Inflammatory macrophage (primary cell): Measurements from ENCODE around the gene SLC1A4.

Experiments
- DNase-seq, 2 donors: peaks; one replicate each; pipeline ENCODE4 v3.0.0-alpha.2; 2020 to 2022

The SLC1A4 gene

GRCh38 chr2:65055422-65056214, 66.4 kb downstream of the SLC1A4 start:
- DNase-seq, result peak; percentile 61 to 63

- peak; percentile 99 for DNase-seq
These were observed 67.2 kb downstream of the SLC1A4 start, which contains the start of gene CEP68 for GRCh38 chr2:65056215-65057053. Gene CEP68 (plus strand): TSS chr2:65056416. CDS start chr2:65069445, 13,029 bp downstream.

DNA sequence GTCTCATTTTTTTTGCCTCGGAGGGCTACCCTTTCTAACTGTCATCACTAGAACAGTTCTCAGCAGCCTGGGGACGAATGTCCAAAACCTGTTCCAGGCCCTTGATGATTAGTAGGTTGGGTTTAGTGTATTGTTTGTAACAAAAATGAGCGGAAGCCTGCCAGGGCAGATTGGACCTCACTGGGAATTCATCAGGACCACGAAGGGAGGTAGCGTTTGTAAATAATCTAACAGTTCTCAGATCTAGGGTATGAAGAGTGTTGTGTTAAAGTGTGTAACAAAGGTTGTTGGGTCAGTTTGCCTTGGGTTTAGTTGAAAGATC, 67.8 kb downstream of the SLC1A4 start:
- no peak for DNase-seq

DNA sequence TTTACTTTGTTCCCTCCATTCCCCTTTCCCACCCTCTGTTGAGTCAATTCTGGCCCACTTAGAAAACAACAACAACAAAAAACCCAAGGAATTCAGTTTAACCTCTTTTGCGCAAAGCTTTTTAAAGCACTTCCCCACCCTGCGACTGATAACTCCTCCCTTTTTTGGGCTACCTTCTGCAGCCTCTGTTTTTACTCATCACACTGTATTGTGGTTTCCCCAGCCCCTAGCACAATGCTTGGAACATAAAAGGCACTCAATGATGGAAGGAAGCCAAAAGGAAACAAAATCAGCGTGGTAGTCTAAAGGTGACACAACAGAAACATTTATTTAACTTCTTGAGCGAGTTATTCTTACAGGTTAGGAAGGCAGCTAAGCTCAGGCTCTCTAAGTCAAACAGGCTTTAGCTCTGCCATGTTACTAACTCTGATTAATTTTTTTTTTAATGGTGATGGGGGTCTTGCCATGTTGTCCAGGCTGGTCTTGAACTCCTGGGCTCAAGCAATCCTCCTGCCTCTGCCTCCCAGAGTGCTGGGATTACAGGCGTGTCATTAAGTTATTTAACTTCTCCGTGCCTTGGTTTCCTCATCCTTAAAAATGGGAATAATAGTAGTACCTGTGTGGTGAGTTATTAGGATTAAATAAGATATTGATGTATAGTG, 68.3 kb downstream of the SLC1A4 start:
- peak; percentile 47 to 48 for DNase-seq

- no peak for DNase-seq
These were observed 69.9 kb downstream of the SLC1A4 start for GRCh38 chr2:65059071-65059470.

GRCh38 chr2:65061146-65061909, 72.1 kb downstream of the SLC1A4 start:
- DNase-seq, result no peak

- no peak for DNase-seq
These were observed 72.7 kb downstream of the SLC1A4 start for GRCh38 chr2:65061910-65062339.

- DNase-seq, result peak; percentile 87 to 91
These were observed 73.9 kb downstream of the SLC1A4 start for GRCh38 chr2:65062843-65063825.

GRCh38 chr2:65064728-65065552, 75.7 kb downstream of the SLC1A4 start:
- DNase-seq, result peak; percentile 92 to 96

DNA sequence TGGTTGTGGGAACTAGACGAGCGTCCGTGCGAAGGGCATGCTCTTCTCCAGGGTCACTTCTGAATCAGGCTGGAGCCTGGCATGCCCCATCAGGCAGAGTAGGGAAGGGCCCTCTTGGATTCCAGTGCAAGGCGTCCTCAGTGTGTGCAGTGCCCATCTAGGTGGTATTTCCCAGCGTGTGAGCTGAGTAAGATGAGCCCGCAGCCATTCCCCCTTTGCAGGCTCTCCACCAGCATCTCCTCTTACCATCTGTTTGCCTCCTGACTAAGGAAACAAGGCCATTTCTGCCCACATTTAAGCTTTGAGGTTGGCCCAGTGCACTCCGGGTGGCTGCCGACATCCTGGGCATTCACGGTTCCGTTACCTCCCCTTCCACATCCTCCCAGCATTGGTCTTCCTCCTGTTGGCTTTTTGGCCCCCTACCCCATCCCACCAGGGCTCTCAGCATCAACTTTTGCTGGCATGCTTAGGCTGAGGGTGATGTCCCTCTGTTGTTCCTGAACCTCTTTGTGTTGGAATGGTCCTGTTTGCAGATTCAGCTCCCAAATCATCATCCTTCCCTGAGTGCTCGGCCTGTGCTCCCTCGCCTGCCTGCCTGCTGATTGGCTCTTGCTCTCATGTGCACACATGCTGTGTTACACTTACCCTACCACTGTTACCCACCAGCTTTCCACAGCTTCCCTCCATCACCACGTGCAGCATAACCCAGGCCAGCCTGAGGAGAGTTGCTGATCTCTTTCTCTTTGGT, 78.8 kb downstream of the SLC1A4 start:
- no peak for DNase-seq

- no peak for DNase-seq
These were observed 80.2 kb downstream of the SLC1A4 start for GRCh38 chr2:65069439-65069824.

- no peak for DNase-seq
These were observed 81.1 kb downstream of the SLC1A4 start for GRCh38 chr2:65070172-65070830.

GRCh38 chr2:65070856-65071255, 81.7 kb downstream of the SLC1A4 start:
- no peak for DNase-seq

GRCh38 chr2:65071499-65072180, 82.4 kb downstream of the SLC1A4 start:
- DNase-seq, result no peak

DNA sequence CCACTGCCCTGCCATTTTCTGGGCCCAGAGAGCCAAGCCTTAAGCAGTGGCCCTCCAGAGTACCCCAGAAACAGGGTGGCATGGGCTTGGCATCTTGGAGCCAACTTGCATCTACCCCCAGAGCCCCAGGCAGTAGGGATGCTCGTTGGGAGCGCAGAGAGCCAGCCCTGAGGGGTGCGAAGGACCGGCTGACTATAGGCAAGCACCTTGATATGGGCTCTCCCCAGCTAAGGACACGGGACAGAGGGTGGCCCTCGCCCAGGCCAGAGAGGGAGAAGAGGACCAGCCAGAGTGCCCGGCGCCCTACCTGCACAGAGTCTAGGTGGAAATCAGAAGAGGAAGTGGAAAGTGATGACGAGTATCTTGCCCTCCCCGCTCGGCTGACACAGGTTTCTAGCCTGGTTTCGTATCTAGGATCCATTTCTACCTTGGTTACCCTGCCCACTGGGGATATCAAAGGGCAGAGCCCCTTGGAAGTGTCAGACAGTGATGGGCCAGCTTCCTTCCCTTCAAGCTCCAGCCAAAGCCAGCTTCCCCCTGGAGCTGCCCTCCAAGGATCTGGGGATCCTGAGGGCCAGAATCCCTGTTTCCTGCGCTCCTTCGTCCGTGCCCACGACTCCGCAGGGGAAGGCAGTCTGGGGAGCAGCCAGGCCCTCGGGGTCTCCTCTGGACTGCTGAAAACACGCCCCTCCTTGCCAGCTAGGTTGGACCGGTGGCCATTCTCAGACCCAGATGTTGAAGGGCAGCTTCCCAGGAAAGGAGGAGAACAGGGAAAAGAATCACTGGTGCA, 83.2 kb downstream of the SLC1A4 start:
- DNase-seq, result no peak
